GM18873 (cell line): ENCODE measurements around the gene TSC22D1.
"Not testable (repeated sequence)": the region's sequence is repeated elsewhere in the genome, so short reads cannot be mapped to it uniquely, and the experiment has no call there.

Experiments used
- ATAC-seq: cut with Tn5 transposase; IDR thresholded peaks from one replicate; pipeline ENCODE4 v1.9.1; 2021; ENCODE audit warnings: mild to moderate bottlenecking, moderate library complexity, moderate number of reproducible peaks; ENCODE audit not compliant: unreplicated experiment, low FRiP score

The TSC22D1 gene

DNA sequence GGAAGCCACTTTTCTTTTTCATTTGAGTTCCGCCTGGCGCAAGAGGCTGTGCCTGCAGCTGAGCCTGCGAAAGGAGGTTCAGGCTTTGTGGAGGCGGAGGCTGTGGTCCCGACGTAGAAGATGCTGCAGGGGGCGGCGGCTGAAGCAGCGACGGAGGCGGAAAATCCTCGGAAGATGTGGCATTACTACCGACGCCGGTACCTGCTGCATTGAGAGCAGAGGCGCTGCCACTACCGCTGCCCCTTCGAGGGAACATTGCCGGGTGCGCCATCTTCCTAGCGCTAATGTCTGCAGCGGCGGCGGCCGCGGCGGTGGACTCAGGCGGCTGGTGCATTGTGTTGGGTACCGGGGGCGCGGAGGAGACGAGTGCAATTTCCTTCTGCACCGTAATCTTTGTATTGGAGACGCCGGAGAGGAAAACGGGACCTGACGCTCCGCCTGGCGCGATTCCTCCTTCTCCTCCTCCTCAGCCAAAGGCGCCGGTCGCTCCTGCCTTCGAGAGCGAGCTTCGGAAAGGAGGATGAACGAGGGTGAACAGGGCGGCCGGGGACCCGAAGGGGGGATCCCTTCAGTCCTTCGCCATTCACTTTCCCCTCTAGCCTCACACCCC, at the start of gene TSC22D1:
Gene TSC22D1, minus strand, starts transcription at position 590 of the 610 bp plus-strand sequence. Its CDS starts 256 bp downstream, at position 334.
- ATAC-seq, result no peak

DNA sequence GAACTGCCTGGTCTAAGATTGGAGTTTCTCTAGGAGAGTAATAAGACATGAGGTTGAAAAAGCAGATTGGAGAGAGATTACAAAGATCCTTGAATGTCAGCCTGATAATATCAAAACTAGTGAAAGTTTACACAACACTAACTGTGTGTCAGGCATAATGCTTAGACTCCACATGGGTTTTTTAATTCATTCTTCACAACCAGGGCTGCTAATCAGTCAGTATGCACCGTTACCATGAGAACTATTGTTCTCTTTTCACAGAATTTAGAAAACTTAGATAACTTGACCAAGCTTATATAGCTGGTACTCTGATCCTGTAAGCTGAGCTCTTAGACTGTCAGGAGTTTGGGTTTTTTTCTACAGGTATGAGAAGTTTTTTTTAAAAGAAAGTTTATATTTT, 46.6 kb upstream of the TSC22D1 start:
- no peak for ATAC-seq

DNA sequence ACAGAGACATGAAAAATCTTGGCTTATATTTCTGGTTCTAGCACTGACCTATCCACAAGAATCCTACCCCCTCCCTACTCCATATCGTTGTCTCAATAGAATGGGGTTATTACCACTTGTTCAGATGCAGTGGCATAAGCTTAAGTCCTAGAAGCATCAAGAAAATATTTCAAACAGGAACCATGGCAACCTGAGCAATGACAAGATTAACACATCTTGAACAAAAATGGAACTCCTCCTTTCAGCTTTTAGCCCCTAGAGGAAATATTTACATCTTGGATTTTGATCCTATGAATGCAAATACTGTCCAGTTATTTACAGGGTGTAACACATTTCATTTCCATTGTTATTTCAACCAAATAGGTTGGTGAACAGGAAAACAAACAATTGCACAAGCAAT, 46.1 kb upstream of the TSC22D1 start:
- no peak for ATAC-seq

DNA sequence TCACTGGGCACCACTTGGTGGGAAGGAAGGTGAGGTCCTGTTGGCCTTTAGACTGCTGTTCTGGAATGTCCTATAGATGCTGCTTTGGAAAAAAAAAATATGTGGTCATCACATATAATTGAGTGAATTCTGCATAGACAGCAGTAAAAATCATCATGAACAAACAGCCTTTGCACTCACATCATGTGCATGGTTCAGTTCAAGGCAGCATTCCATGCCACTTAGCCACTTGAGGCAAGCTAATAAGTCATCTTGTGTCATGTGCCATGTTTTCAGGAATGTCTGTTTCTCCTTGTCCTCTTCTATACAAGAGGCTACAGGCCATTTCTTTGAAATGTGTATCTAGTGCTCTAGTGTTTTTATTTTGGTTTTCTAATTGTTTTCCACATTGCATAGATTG, 43.9 kb upstream of the TSC22D1 start:
- no peak for ATAC-seq

DNA sequence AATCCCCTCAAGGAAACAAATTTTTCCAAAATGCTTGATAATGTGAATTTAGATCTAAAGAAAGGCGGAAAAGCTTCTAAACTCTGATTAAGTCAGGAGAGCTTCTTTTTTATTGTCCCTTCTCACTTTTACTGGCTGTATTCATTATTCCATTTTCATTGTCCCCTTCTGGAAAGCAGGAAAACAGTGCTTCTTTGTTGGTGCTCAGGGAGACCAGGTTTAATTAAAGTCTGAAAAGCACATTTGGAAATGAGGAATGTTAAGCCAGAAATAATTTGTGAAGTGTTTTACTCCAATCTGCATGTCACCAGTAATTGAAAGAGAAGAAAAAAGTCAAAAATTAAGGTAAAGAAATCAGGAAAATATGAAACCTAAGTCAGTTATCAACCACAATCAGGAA, 43.5 kb upstream of the TSC22D1 start:
- ATAC-seq, result no peak

DNA sequence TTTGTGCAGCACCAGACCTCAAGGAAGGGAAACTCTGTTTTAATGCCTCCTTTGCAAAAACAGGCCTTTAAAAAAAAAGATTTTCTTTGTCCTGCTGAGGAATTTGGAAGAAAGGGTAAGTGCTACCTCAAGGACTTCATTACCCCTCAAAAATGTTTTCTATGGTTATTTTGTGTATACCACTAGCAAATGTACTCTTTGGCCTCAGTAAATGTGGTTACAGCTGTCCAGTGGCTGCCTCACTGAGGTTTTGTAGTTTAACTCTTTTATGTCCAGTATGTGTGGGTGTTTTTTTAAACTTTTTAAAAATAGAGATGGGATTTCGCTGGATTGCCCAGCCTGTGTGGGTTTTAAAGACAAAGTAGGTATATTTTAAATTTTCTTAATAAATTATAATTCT, 42.2 kb upstream of the TSC22D1 start:
- ATAC-seq, result no peak

GRCh38 chr13:44617648-44618047, 41.5 kb upstream of the TSC22D1 start:
- ATAC-seq, result no peak

DNA sequence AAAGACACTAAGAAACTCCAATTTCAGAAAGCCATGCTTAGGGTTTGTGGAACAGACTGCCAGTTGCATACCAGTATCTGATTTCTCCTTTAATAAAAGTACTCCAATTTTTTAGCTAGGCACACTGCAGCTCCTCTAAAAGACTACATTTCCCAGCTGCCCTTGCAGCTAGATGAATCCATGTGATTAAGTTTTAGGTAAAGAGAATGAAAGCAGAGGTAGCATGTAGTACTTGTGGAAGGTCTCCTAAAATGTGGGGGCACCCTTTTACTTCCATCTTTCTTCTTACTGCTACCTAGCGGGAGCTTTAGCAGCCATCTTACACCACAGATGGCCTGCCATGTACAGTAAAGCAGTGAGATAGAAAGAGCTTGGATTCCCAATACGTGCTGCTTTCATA, 33.0 kb upstream of the TSC22D1 start:
- no peak for ATAC-seq

DNA sequence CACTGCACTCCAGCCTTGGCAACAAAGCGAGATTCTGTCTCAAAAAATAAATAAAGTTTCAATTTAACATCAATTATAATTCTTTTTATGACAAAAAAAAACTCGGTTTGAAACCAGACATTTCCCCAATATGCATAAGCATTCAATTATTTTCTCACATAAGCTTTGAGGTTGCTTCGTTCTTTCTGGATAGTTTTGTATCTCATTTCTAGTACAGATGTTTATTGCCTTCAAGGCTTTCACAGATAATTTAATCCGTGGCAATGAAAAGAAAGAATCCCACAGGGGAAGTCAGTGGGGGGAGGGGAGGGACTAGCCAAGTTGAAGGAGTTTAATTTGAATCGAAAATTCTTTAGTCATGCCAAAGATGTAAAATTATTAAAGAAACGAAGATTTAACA, 29.6 kb upstream of the TSC22D1 start:
- no peak for ATAC-seq

- ATAC-seq, result no peak
Measured at GRCh38 chr13:44605275-44605674, 29.1 kb upstream of the TSC22D1 start.

DNA sequence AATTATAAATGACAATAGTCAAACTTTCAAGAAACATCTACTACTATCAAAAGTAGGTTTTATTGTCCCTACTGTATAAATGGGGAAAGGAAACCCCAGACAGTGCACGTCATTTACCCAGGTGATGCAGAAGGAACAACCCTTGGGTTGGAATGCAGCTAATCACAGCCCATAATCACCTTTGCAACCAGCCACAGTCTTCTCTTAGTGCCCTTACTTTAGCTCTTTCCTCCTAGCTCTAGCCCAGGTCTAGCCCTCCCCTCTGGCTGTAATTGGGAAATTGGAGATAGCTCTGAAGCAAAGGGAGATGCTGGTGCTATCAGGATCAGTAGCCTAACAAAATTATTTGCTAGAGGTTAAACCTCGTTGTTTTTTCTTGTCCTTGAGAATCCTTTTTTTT, 25.5 kb upstream of the TSC22D1 start:
- no peak for ATAC-seq

GRCh38 chr13:44593861-44594592, 17.9 kb upstream of the TSC22D1 start:
- ATAC-seq, result not testable (repeated sequence)

DNA sequence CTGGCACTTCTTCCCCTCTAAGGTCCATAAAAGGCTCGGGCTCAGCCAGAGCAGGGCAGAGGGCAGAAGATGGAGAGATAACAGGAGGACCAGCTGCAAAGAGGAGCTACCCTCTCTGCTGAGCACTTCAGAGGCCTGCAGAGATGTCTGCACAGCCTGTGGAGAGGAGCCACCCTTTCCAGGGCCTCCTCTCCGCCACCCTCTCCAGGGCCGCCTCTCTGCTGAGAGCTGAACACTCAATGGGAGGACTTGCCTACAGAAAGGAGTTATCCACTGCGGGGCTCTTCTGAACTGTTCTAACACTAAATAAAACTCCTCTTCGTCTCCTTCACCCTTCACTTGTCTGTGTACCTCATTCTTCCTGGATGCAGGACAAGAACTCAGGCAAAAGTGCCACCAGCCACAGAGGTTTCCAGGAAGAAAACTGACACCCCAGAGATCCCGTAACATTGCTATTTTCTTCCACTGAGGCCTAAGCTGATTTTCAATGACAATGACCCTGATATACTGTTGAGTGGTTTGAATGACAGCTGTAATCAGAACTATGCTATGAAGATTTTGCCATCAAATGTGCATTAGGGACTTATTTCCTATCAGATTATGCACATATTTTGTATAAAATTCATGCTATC, 16.2 kb upstream of the TSC22D1 start:
- no peak for ATAC-seq

DNA sequence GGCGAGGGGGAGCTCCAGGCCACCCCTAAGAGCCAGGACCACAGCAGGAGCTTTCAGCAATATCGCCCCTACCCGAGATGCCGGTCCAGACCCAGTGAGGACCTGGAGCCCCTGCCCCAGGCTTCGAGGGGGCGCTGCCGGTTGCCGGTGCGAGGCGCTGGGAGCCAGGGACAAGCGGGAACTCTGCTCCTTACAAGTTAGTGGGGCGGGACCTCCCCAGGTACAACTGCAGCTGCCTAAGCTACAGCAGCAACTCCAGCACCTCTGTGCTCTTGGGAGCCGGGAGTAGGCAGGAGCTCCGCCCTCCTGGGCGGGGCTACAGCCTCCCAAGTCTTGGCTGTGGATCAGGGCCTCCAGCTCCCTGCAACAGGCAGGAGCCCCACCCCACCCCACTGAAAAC, 15.2 kb upstream of the TSC22D1 start:
- no peak for ATAC-seq

DNA sequence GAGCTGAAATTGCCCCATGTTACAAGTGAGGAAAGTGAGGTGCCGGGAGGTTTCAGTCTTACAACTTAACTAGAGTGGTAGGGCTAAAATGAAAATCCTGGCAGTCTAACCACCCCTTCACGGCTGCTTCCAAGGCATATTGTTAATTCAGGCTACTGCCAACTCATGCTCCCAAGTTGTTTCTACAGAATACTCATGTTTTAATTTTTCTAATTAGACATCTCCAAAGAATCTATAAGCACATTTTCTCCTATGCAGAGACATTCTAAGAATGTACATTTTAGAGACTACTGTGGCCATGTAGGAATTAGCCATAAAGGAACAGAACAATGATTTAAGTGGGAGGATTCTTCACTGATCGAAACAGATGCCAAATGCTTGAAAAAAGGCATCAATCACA, 7.0 kb upstream of the TSC22D1 start:
- ATAC-seq, result no peak

GRCh38 chr13:44578067-44578400, 1.9 kb upstream of the TSC22D1 start:
- ATAC-seq, result no peak

- ATAC-seq, result peak; percentile 57
Measured at GRCh38 chr13:44577236-44578066, 1.3 kb upstream of the TSC22D1 start.

GRCh38 chr13:44576351-44577235, 463 bp upstream of the TSC22D1 start:
- ATAC-seq, result peak; percentile 17

DNA sequence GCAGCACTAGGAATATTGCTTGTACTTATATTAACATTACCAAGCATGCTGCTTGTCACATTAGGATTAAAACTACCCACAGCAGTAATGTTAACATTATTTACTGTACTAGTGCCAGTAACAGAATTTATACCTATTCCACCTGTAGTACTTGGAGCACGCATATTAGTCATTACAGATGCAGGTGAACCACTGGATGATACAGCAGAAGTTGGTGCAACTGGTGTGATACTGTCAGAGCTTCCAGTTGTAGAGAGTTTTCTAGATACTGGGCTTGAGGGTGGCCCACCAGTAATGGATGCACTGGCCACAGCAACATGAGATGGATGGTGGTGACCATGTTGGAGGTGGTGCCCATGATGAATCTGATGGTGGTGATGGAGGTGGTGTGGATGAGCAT, 1.1 kb downstream of the TSC22D1 start:
- no peak for ATAC-seq

GRCh38 chr13:44574466-44574855, 1.7 kb downstream of the TSC22D1 start:
- ATAC-seq, result no peak
